ENCODE measurements around the gene CHD5.
"Not testable (repeated sequence)": the region's sequence is repeated elsewhere in the genome, so short reads cannot be mapped to it uniquely, and the experiment has no call there.

The CHD5 gene

DNA sequence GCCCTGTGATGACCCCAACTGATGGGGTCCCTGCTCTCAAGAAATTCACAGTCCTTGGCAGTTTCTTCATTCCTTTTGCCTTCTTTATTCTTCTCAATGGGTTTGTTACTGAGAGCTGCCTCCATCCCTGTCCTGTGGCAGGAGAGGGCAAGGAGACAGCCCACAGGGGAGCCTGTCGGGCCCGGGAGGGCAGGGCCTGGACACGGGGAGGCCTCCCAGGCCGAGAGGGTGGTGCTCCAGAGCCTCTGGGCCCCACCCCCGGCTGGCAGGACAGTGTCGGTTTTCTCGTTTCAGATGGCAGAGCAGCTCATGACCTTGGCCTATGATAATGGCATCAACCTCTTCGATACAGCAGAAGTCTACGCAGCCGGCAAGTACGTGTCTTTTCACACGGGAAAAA is 98.2 kb downstream of the CHD5 start:
- DNase-seq (ENCODE audit: extremely low read depth, low read depth), result no peak
- no peak overlapping the region for H3K4me3 ChIP-seq (replicated peaks; ENCODE audit: low read depth, low read length)
- TF ChIP-seq, protein P1, sequence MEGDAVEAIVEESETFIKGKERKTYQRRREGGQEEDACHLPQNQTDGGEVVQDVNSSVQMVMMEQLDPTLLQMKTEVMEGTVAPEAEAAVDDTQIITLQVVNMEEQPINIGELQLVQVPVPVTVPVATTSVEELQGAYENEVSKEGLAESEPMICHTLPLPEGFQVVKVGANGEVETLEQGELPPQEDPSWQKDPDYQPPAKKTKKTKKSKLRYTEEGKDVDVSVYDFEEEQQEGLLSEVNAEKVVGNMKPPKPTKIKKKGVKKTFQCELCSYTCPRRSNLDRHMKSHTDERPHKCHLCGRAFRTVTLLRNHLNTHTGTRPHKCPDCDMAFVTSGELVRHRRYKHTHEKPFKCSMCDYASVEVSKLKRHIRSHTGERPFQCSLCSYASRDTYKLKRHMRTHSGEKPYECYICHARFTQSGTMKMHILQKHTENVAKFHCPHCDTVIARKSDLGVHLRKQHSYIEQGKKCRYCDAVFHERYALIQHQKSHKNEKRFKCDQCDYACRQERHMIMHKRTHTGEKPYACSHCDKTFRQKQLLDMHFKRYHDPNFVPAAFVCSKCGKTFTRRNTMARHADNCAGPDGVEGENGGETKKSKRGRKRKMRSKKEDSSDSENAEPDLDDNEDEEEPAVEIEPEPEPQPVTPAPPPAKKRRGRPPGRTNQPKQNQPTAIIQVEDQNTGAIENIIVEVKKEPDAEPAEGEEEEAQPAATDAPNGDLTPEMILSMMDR (IDR thresholded peaks at IDR 0.05; ENCODE audit: low read depth, low read length, missing control alignments), result no peak

DNA sequence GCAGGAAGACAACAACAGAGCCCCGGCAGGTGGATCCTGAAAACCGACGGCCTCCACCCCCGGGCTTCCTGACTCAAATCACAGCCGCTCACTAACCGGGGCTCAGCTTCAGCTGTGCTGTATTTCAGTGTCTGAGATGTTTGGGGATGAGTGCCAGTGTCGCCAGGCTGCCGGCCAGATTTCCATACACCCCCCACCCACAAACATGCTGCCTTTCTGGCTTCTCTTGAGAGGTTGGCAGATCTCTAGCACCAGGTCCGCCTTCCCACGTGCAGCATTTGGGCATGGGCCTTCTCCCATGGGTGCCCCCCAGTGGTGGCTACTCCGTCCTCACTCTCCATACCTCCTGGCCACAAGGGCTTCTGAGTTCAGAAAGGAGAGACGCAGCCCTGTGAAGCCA is 99.7 kb downstream of the CHD5 start:
- TF ChIP-seq, protein P1 (IDR thresholded peaks at IDR 0.05; ENCODE audit: low read depth, low read length, missing control alignments), result peak; percentile 35
- no peak for DNase-seq (ENCODE audit: extremely low read depth, low read depth)
- no peak overlapping the region for H3K4me3 ChIP-seq (replicated peaks; ENCODE audit: low read depth, low read length)

DNA sequence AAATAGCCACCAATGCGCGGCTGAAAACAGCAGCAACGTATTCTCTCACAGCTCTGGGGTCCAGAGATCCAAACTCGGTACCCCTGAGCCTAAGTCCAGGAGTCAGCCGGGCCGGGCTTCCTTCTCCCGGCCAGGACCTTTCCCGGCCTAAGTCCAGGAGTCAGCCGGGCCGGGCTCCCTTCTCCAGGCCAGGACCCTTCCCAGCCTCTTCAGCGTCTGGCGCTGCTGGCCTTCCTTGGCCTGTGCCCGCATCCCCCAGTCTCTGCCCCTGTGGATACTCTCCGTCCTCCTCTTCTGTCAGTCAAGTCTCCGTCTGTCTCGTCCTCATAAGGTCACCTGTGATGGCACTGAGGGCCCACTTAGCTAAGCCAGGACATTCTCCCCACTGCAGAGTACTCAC is 102.2 kb downstream of the CHD5 start:
- no peak overlapping the region for H3K4me3 ChIP-seq (replicated peaks; ENCODE audit: low read depth, low read length)
- no peak for DNase-seq (ENCODE audit: extremely low read depth, low read depth)
- TF ChIP-seq, protein P1 (IDR thresholded peaks at IDR 0.05; ENCODE audit: low read depth, low read length, missing control alignments), result no peak

DNA sequence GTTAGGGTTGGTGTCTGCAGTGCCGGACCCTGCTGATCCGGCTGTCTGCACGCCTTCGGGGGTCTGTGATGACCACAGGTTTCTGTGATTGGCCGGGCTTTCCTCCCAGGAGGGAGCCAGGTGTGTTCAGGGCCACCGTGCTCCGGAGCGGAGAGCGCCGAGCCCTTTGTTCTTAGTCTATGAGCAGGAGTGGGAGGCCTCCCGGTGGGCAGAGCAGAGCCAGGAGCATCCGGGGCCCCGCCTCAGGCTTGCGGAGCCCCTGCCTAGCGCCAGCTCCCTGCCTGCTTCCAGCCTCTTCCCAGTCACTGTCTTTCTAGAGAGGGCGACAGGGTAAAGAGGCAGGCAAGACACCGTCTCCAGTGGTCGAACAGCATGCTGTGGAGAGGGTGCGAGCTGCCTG is 102.6 kb downstream of the CHD5 start:
- DNase-seq (ENCODE audit: extremely low read depth, low read depth), result no peak
- TF ChIP-seq, protein P1 (IDR thresholded peaks at IDR 0.05; ENCODE audit: low read depth, low read length, missing control alignments), result no peak
- no peak overlapping the region for H3K4me3 ChIP-seq (replicated peaks; ENCODE audit: low read depth, low read length)

DNA sequence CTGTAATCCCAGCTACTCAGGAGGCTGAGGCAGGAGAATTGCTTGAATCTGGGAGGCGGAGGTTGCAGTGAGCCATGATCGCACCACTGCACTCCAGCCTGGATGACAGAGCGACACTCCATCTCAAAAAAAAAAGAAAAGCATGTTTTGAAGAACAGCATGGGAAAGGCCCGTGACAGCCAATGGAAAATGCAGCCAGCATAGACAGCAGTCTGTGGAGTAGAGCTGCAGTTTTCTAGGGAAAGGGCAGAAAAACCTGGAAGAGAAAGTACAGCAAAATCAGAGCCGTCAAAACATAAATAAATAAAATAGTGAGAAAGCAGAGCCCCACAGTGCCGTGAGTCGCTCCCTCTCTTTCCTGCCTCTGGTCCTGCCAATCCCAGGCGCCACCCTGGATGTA is 103.1 kb downstream of the CHD5 start:
- not testable (repeated sequence) for H3K4me3 ChIP-seq (replicated peaks; ENCODE audit: low read depth, low read length); DNase-seq (ENCODE audit: extremely low read depth, low read depth)

DNA sequence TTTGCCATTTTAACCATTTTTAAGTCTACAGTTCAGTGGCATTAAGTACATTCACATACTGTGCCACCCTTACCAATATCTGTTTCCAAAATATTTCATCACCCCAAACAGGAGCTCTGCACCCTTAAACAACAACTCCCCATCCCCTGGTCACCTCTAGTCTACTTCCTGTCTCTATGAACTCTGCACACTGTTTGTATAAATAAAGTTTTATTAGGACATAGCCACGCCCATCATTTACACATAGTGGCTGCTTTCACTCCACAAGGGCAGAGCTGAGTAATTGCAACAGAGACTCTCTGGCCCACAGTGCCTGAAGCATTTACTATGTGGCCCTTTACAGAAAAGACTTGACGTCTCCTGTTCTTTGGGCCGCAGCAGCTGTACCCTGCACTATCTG is 104.4 kb downstream of the CHD5 start:
- H3K4me3 ChIP-seq (replicated peaks; ENCODE audit: low read depth, low read length), result no peak overlapping the region
- DNase-seq (ENCODE audit: extremely low read depth, low read depth), result no peak
- TF ChIP-seq, protein P1 (IDR thresholded peaks at IDR 0.05; ENCODE audit: low read depth, low read length, missing control alignments), result no peak

DNA sequence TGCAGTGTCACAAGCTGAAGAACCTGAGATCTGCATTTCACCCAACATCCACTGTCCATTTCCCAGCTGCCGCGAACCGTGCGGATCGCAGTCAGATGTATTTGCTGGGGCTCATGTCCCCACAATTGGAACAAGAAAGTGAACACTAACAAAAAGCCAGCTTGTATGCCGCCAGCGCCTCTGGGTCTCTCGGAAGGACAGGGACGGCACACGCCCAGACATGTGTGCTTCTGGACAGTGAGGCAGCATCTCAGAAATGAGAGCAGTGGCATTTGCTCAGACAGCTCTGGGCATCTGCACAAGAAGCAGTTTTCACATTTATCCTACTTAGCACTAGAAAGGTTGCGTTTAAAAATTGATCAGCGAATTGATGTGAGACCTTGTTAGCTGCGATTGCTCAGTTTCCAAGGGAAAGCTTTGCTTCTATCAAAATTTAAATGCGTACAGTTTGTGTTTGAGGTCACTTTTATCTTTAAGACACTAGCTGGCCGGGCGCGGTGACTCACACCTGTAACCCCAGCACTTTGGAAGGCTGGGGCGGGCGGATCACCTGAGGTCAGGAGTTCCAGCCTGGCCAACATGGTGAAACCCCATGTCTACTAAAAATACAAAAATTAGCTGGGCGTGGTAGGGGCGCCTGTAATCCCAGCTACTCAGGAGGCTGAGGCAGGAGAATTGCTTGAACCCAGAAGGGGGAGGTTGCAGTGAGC is 105.8 kb downstream of the CHD5 start:
- no peak for DNase-seq (ENCODE audit: extremely low read depth, low read depth)
- TF ChIP-seq, protein P1 (IDR thresholded peaks at IDR 0.05; ENCODE audit: low read depth, low read length, missing control alignments), result no peak
- no peak overlapping the region for H3K4me3 ChIP-seq (replicated peaks; ENCODE audit: low read depth, low read length)
